Keratinocyte (primary cell): ENCODE measurements around the gene RTKN2. TPM values are rescaled to one million over a fixed set of nuclear protein-coding genes. Genes with fewer than 3 reads are reported as not detected.
A peak's percentile ranks its signal among the peaks of the same experiment; 100 is the strongest.

Experiments
- DNase-seq: peaks from one replicate; pipeline ENCODE4 v3.0.0-alpha.2; 2011; ENCODE audit warnings: low read depth, missing footprints, low spot score
- FAIRE-seq: peaks from 2 replicates; lab custom pipeline; 2011; peaks lifted over from hg19 to GRCh38; lab: Jason Lieb, UNC
- H2AFZ ChIP-seq: 2 replicates; pipeline ENCODE4 v1.6.0; 2012; ENCODE audit warnings: low read length, control low read depth, inconsistent platforms; ENCODE audit not compliant: control insufficient read depth
- H3K27ac ChIP-seq: 2 replicates; pipeline ENCODE4 v1.5.1; 2011; ENCODE audit warnings: low read length; ENCODE audit not compliant: control insufficient read depth, insufficient read depth
- H3K27me3 ChIP-seq: 3 replicates; pipeline ENCODE4 v1.6.0; 2011; ENCODE audit warnings: low read length; ENCODE audit not compliant: control insufficient read depth, insufficient read depth; ENCODE audit errors: extremely low read depth
- H3K36me3 ChIP-seq, 2 experiments: 2 replicates in 1 of 2; 3 replicates in 1 of 2; pipeline ENCODE4 v1.5.1; 2011; ENCODE audit warnings: low read length in 2 of 2, mild to moderate bottlenecking in 1 of 2; ENCODE audit not compliant: control insufficient read depth in 2 of 2, insufficient read depth in 2 of 2; ENCODE audit errors: extremely low read depth in 1 of 2
- H3K4me1 ChIP-seq: 3 replicates; pipeline ENCODE4 v1.5.1; 2011; ENCODE audit warnings: low read length; ENCODE audit not compliant: control insufficient read depth, insufficient read depth; ENCODE audit errors: extremely low read depth
- H3K4me2 ChIP-seq: 3 replicates; pipeline ENCODE4 v1.6.0; 2011; ENCODE audit warnings: low read depth, low read length; ENCODE audit not compliant: control insufficient read depth, insufficient read depth; ENCODE audit errors: extremely low read depth
- H3K4me3 ChIP-seq, 3 experiments: fragments of 200-600 bp in 1 of 3; sonication (generic) in 1 of 3; 2 replicates in 2 of 3; 3 replicates in 1 of 3; pipeline ENCODE4 v1.5.1; 2011 to 2016; ENCODE audit warnings: low read length in 3 of 3, mild to moderate bottlenecking in 3 of 3, control low read depth in 2 of 3, inconsistent platforms in 1 of 3, low read depth in 1 of 3, mixed read lengths in 1 of 3, mixed run types in 1 of 3, moderate library complexity in 1 of 3; ENCODE audit not compliant: control insufficient read depth in 2 of 3, insufficient read depth in 2 of 3; ENCODE audit errors: extremely low read depth in 1 of 3
- H3K79me2 ChIP-seq: 2 replicates; pipeline ENCODE4 v1.6.0; 2012; ENCODE audit warnings: low read length; ENCODE audit not compliant: control insufficient read depth, insufficient read depth
- H3K9ac ChIP-seq: 3 replicates; pipeline ENCODE4 v1.6.0; 2011; ENCODE audit warnings: low read length; ENCODE audit not compliant: control insufficient read depth, insufficient read depth; ENCODE audit errors: extremely low read depth
- H3K9me1 ChIP-seq: 3 replicates; pipeline ENCODE4 v1.6.0; 2011; ENCODE audit warnings: low read length; ENCODE audit not compliant: control insufficient read depth, insufficient read depth; ENCODE audit errors: extremely low read depth
- H3K9me3 ChIP-seq: 2 replicates; pipeline ENCODE4 v1.5.1; 2012; ENCODE audit warnings: low read depth, low read length; ENCODE audit not compliant: control insufficient read depth
- H4K20me1 ChIP-seq: 3 replicates; pipeline ENCODE4 v1.6.0; 2011; ENCODE audit warnings: low read length; ENCODE audit not compliant: control insufficient read depth, insufficient read depth; ENCODE audit errors: extremely low read depth
- EZH2 ChIP-seq: IDR thresholded peaks from one replicate; pipeline ENCODE4 v1.6.1; 2012; ENCODE audit warnings: inconsistent platforms, mild to moderate bottlenecking, low read length, moderate library complexity
- dilution Hi-C: fragments of 300-500 bp; cut with MboI; formaldehyde crosslinking; loops from one replicate; pipeline ENCODE4 v1.7.0; 2020; ENCODE audit warnings: low sequenced_read_pairs; ENCODE audit not compliant: extremely low pct_ligation_motif_present
- polyA plus RNA-seq, 5 experiments: library from polyadenylated mRNA; depleted of rRNA in 3 of 5; stranded (reverse) in 3 of 5; stranded (forward) in 1 of 5; unstranded in 1 of 5; fragments of >200 nt; gene quantifications; 1 replicate in 1 of 5; 2 replicates in 3 of 5; 3 replicates in 1 of 5; pipeline versions ENCODE4 v1.2.1 to v1.2.3, GENCODE V29; 2011 to 2012; ENCODE audit warnings: missing spikeins in 2 of 5, low read depth in 1 of 5, low replicate concordance in 1 of 5
- TF ChIP-seq, protein P1 (sequence below), 3 experiments: IDR thresholded peaks in 1 of 3; conservative IDR thresholded peaks in 1 of 3; optimal IDR thresholded peaks in 1 of 3; 2 replicates in 2 of 3; 3 replicates in 1 of 3; pipeline versions ENCODE3 to v1.5.1; 2011; ENCODE audit warnings: low read length in 3 of 3, mild to moderate bottlenecking in 3 of 3, moderate library complexity in 2 of 3, control low read depth in 1 of 3, inconsistent platforms in 1 of 3; ENCODE audit not compliant: insufficient read depth in 2 of 3; ENCODE audit errors: extremely low read depth in 1 of 3

RTKN2 gene
- polyA plus RNA-seq, 1 donor (not counting 4 experiments of a cell fraction or from before 2014, with no cell fraction given), result 3.2 TPM

DNA sequence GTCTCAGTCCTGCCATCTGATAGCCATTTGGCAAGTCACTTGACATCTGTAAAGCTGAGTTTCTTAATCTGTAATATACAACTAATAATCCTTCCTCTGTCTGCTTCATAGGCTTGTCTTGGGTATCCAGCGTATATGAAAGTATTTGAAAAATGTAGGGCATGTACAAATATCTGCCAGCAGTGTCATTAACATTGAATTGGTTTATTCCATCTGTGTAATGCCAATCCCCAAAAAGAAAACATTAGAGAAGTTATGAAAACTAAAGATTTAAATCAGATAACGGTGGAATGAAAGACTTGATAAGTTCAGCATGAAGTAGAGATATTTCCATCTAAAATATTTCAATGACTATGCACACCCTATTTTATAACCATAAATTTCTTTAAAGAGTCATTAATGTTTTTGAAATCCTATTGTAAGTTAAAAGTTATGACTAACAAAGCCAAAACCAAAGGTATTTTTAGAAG lies 9.8 kb upstream of the RTKN2 start:
- H3K4me3 ChIP-seq, result no peak overlapping the region
- no peak for FAIRE-seq
- no peaks in the 10 kb centered on the region for H4K20me1 ChIP-seq
- no peaks in the 10 kb centered on the region for H3K36me3 ChIP-seq
- peaks cover 3% of the 10 kb centered on the region for H3K4me1 ChIP-seq
- no peaks in the 10 kb centered on the region for H3K9me3 ChIP-seq
- H3K79me2 ChIP-seq, result no peaks in the 10 kb centered on the region
- dilution Hi-C loops, result no loop called here
- no peaks in the 10 kb centered on the region for H3K27me3 ChIP-seq
- H3K27ac ChIP-seq, result no peak overlapping the region
- no peak for DNase-seq
- no peak overlapping the region for H3K4me2 ChIP-seq
- H3K9ac ChIP-seq, result no peak overlapping the region
- no peak for TF ChIP-seq EZH2
- TF ChIP-seq, protein P1, sequence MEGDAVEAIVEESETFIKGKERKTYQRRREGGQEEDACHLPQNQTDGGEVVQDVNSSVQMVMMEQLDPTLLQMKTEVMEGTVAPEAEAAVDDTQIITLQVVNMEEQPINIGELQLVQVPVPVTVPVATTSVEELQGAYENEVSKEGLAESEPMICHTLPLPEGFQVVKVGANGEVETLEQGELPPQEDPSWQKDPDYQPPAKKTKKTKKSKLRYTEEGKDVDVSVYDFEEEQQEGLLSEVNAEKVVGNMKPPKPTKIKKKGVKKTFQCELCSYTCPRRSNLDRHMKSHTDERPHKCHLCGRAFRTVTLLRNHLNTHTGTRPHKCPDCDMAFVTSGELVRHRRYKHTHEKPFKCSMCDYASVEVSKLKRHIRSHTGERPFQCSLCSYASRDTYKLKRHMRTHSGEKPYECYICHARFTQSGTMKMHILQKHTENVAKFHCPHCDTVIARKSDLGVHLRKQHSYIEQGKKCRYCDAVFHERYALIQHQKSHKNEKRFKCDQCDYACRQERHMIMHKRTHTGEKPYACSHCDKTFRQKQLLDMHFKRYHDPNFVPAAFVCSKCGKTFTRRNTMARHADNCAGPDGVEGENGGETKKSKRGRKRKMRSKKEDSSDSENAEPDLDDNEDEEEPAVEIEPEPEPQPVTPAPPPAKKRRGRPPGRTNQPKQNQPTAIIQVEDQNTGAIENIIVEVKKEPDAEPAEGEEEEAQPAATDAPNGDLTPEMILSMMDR (optimal IDR thresholded peaks at IDR 0.05 in 1 of 3, IDR thresholded peaks at IDR 0.05 in 1 of 3, conservative IDR thresholded peaks at IDR 0.05 in 1 of 3; ENCODE audit: extremely low read depth in 1 of 3, insufficient read depth in 2 of 3, low read length in 3 of 3), result no peak
- no peak overlapping the region for H2AFZ ChIP-seq
- no peaks in the 10 kb centered on the region for H3K9me1 ChIP-seq

DNA sequence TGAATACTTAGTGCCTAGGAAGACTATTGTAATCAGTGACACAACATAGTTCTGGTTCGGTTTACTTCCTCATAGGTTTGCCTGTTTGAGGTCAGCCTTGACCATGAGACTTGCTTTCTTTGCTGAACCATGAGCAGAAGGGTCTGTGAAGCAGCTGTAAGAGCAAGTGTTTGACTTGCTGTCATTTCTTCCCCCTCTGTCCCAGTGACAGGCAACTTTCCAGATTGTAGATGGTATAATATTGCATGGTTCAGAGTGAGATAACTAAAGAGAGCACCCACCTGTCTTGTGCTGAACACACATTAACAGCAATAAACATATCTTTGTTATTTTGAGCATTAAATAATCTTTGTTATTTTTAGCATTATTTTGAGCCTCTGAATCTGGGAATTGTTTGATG lies 9.3 kb upstream of the RTKN2 start:
- DNase-seq, result no peak
- Histone ChIP-seq H3K27ac (no peak overlapping the region), H3K79me2 (no peaks in the 10 kb centered on the region), H3K36me3 (no peaks in the 10 kb centered on the region), H3K9me3 (no peaks in the 10 kb centered on the region), H2AFZ (no peak overlapping the region), H3K4me1 (peaks cover 3% of the 10 kb centered on the region), H3K27me3 (no peaks in the 10 kb centered on the region), H4K20me1 (no peaks in the 10 kb centered on the region), H3K9ac (no peak overlapping the region), H3K9me1 (no peaks in the 10 kb centered on the region), H3K4me3 (no peak overlapping the region), H3K4me2 (no peak overlapping the region)
- no peak for TF ChIP-seq EZH2
- TF ChIP-seq, protein P1 (optimal IDR thresholded peaks at IDR 0.05 in 1 of 3, IDR thresholded peaks at IDR 0.05 in 1 of 3, conservative IDR thresholded peaks at IDR 0.05 in 1 of 3; ENCODE audit: extremely low read depth in 1 of 3, insufficient read depth in 2 of 3, low read length in 3 of 3), result no peak
- FAIRE-seq, result peak; percentile 13
- dilution Hi-C loops, result no loop called here
